ENCODE data around the gene RDH5. TPM values are rescaled to one million over a fixed set of nuclear protein-coding genes. Genes with fewer than 3 reads are reported as not detected.

RDH5 gene
- total and polyA plus RNA-seq, 8 donors, result 1.3 to 12.6 (median 3.4) TPM

GRCh38 chr12:55728186-55728938 lies 8.2 kb downstream of the RDH5 start:
- intact Hi-C loops (cut with DNase I), result no loop called here
- Histone ChIP-seq H3K9me3 (no peaks in the 10 kb centered on the region), H3K4me3 (peak overlapping the region; percentile 57 to 87 (median 70)), H3K27me3 (no peaks in the 10 kb centered on the region), H3K36me3 (peaks cover 4 to 17% (median 6%) of the 10 kb centered on the region in 3 donors), H3K4me1 (peaks cover 9 to 37% (median 15%) of the 10 kb centered on the region in 3 donors), H3K27ac (peak overlapping the region; percentile 89 to 99 (median 97))
- WGBS, 2 donors, result 0 to 1% methylated on average over 31 to 61 of the region's 61 CpGs
- no peak for TF ChIP-seq CTCF (IDR thresholded peaks at IDR 0.05)
- no peak for FAIRE-seq
- DNase-seq, result peak; percentile 86 to 94 (median 88)
- ATAC-seq, result peak; percentile 69 to 75 (median 70)

- Histone ChIP-seq H3K27me3 (no peaks in the 10 kb centered on the region), H3K4me3 (peak within 1 kb of the TSS; percentile 57 to 87 (median 70)), H3K36me3 (peaks cover 4 to 13% (median 6%) of the 10 kb centered on the region in 3 donors), H3K27ac (peak within 1 kb of the TSS; percentile 89 to 99 (median 97)), H3K9me3 (no peaks in the 10 kb centered on the region), H3K4me1 (peaks cover 7 to 37% (median 9%) of the 10 kb centered on the region in 3 donors)
- WGBS, 2 donors, result 0% methylated on average over 43 to 61 of the region's 61 CpGs
- ATAC-seq, result peak; percentile 77 to 87 (median 84)
- intact Hi-C loops (cut with DNase I), result no loop called here
- TF ChIP-seq CTCF (IDR thresholded peaks at IDR 0.05), result no peak
- DNase-seq, result peak; percentile 87 to 96 (median 92)
- no peak for FAIRE-seq
These were observed 9.0 kb downstream of the RDH5 start, which contains the start of gene CD63 for GRCh38 chr12:55728939-55729818. CD63 (minus strand) TSS chr12:55729009; CDS start chr12:55728341, 668 bp downstream.

DNA sequence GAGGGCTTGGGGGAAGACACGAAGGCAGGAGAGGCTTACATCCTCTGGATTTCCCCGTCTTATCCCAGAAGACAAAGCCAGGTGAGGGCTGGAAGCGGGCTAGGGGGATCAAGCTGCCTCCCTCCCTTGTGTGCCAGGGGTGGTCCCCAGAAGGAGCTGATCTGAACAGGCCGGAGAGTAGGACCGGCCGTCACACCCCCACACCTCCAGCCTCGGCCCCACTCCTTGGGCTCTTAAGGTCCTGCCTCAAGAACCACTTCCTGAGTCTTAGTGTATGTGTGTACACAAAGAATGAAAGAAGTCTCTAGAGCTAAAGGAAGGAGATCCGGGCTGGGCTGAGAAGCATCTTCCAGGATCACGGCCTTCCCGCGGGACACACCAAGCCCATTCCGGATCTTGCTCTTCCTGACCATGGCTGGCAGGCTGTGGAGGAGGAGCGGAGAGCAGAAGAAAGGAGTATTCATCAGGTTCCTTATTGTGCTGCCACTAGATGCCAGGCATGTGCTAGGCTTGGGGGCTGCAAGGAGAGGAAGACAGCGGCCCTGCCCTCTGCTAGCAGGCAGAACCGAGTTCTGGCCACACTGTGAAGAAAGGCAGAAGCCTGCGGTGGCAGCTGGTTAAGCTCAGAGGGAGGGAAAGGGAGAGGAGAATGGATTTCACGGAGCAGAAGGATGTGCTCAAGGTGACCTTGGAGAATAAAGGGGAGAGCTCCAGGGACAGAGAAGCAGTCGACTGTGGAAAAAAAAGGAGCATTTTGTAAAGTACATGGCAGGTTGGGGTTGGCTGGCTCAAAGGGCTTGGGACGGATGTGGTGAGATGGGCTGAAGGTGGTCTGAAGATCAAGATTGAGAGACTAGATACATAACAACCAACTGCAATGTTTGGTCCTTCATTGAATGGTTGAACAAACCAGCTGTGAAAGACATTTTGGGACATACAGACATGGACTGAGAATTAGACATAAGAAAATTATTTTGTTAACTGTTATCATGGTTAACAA lies 9.9 kb downstream of the RDH5 start:
- intact Hi-C loops (cut with DNase I), result loop anchor here in 1 of 3 donors (10.0 kb wide), 1 partner anchor 305 kb away; no protein-coding TSS in a partner anchor
- WGBS, 2 donors, result 11 to 12% methylated on average over 19 of the region's 19 CpGs
- H3K27me3 ChIP-seq, result no peaks in the 10 kb centered on the region
- no peak for DNase-seq
- FAIRE-seq, result no peak
- H3K36me3 ChIP-seq, result peaks cover 4 to 6% (median 4%) of the 10 kb centered on the region in 3 donors
- H3K9me3 ChIP-seq, result no peaks in the 10 kb centered on the region
- peak overlapping the region; percentile 89 to 99 (median 97) for H3K27ac ChIP-seq
- TF ChIP-seq CTCF (IDR thresholded peaks at IDR 0.05), result no peak
- H3K4me1 ChIP-seq, result peaks cover 7 to 28% (median 9%) of the 10 kb centered on the region in 3 donors
- ATAC-seq, result peak in 2 of 4 donors; percentile 2 to 3
- H3K4me3 ChIP-seq, result peak overlapping the region; percentile 57 to 87 (median 70)

- no peak for TF ChIP-seq CTCF (IDR thresholded peaks at IDR 0.05)
- peak in 1 of 6 donors; percentile 10 for DNase-seq
- FAIRE-seq, result no peak
- Histone ChIP-seq H3K9me3 (no peaks in the 10 kb centered on the region), H3K27ac (no peak overlapping the region), H3K27me3 (no peaks in the 10 kb centered on the region), H3K4me1 (peaks cover 1 to 12% (median 7%) of the 10 kb centered on the region in 3 donors), H3K4me3 (no peak overlapping the region), H3K36me3 (no peaks in the 10 kb centered on the region)
- 76 to 80% methylated on average over 4 of the region's 4 CpGs for WGBS, 2 donors
- intact Hi-C loops (cut with DNase I), result loop anchor here in 1 of 3 donors (10.0 kb wide), 1 partner anchor 303 kb away; no protein-coding TSS in a partner anchor
- no peak for ATAC-seq
These were observed 12.1 kb downstream of the RDH5 start for GRCh38 chr12:55732288-55732687.

All from pancreas (tissue), 10 donors.